A673 (cell line): Measurements from ENCODE around the gene GRB10. TPM values are rescaled to one million over a fixed set of nuclear protein-coding genes. Genes with fewer than 3 reads are reported as not detected.

Experiments
- BruUV-seq: library from RNA; stranded (reverse); fragments of 400-500 nt; replicated peaks from 2 replicates; lab custom pipeline; 2021; lab: Mats Ljungman, UMichigan
- CTCF ChIA-PET: fragments of 300-600 bp; sonication (Branson Sonifier 250); formaldehyde crosslinking; loops from one replicate; lab custom pipeline; 2022; ENCODE audit warnings: antibody characterized with exemption; lab: Charles Lee
- POLR2A ChIA-PET: fragments of 300-600 bp; sonication (Branson Sonifier 250); formaldehyde crosslinking; loops from one replicate; lab custom pipeline; 2022; ENCODE audit warnings: antibody characterized with exemption; ENCODE audit not compliant: low non-redundant PET; lab: Charles Lee
- DNase-seq: peaks from one replicate; pipeline ENCODE4 v3.0.0-alpha.2; 2015; ENCODE audit warnings: low spot score
- H3K27ac ChIP-seq: fragments of 200-600 bp; sonication (generic); 2 replicates; pipeline ENCODE4 v1.5.1; 2016; ENCODE audit warnings: mixed run types, low read depth, mild to moderate bottlenecking, mixed read lengths, antibody characterized with exemption, low read length; ENCODE audit not compliant: poor library complexity, severe bottlenecking
- H3K27me3 ChIP-seq: fragments of 200-600 bp; sonication (generic); replicated peaks from 2 replicates; pipeline ENCODE4 v1.6.1; 2017; ENCODE audit warnings: mixed run types, low read depth, mild to moderate bottlenecking, mixed read lengths, antibody characterized with exemption, low read length; ENCODE audit not compliant: insufficient read depth, poor library complexity
- H3K36me3 ChIP-seq: fragments of 200-600 bp; sonication (generic); 2 replicates; pipeline ENCODE4 v1.6.1; 2016; ENCODE audit warnings: mixed run types, mild to moderate bottlenecking, mixed read lengths, antibody characterized with exemption, low read length; ENCODE audit not compliant: insufficient read depth, poor library complexity, severe bottlenecking
- H3K4me1 ChIP-seq: fragments of 200-600 bp; sonication (generic); 2 replicates; pipeline ENCODE4 v1.6.1; 2017; ENCODE audit warnings: mixed run types, mild to moderate bottlenecking, mixed read lengths, antibody characterized with exemption, low read length; ENCODE audit not compliant: insufficient read depth, poor library complexity, severe bottlenecking
- H3K4me3 ChIP-seq: fragments of 200-600 bp; sonication (generic); 2 replicates; pipeline ENCODE4 v1.5.1; 2016; ENCODE audit warnings: low read depth, mixed run types, mild to moderate bottlenecking, mixed read lengths, low read length; ENCODE audit not compliant: poor library complexity, severe bottlenecking
- H3K9me3 ChIP-seq: fragments of 200-600 bp; sonication (generic); 2 replicates; pipeline ENCODE4 v1.6.1; 2016; ENCODE audit warnings: mixed run types, low read depth, mild to moderate bottlenecking, mixed read lengths, antibody characterized with exemption, low read length; ENCODE audit not compliant: poor library complexity, severe bottlenecking
- CTCF ChIP-seq: fragments of 300-800, 200-600 bp; sonication (generic); conservative IDR thresholded peaks from 2 replicates; pipeline ENCODE4 v1.5.1; 2017; ENCODE audit warnings: low read depth, mild to moderate bottlenecking, antibody characterized with exemption, low read length, moderate library complexity, mixed read lengths
- EZH2 ChIP-seq: fragments of 200-600 bp; sonication (generic); IDR thresholded peaks from 2 replicates; pipeline ENCODE4 v1.6.1; 2017; ENCODE audit warnings: borderline replicate concordance, low read depth, mild to moderate bottlenecking, mixed read lengths, antibody characterized with exemption, low read length; ENCODE audit not compliant: poor library complexity, severe bottlenecking
- intact Hi-C: fragments of 100-400 bp; cut with micrococcal nuclease; formaldehyde crosslinking; loops from one replicate; pipeline ENCODE4 v1.10.0; 2022; ENCODE audit not compliant: unreplicated experiment
- total RNA-seq: library from RNA; stranded (reverse); gene quantifications from 2 replicates; pipeline ENCODE4 v1.2.3, GENCODE V29; 2021

The GRB10 gene
- total RNA-seq, 1 experiment from 2014 or later = 0.41 TPM

GRCh38 chr7:50647286-50647980, 135.3 kb downstream of the GRB10 start:
- CTCF ChIA-PET = no interaction called here
- H3K27ac ChIP-seq = no peak overlapping the region
- H3K9me3 ChIP-seq = no peaks in the 10 kb centered on the region
- no TSS peak for BruUV-seq
- DNase-seq = no peak
- peaks cover 8% of the 10 kb centered on the region for H3K27me3 ChIP-seq
- POLR2A ChIA-PET = no interaction called here
- H3K36me3 ChIP-seq = no peaks in the 10 kb centered on the region
- TF ChIP-seq EZH2 (no peak), CTCF (no peak)
- intact Hi-C loops = no loop called here
- no peak overlapping the region for H3K4me3 ChIP-seq
- no peaks in the 10 kb centered on the region for H3K4me1 ChIP-seq

- no TSS peak for BruUV-seq
- Histone ChIP-seq H3K27me3 (peaks cover 6% of the 10 kb centered on the region), H3K4me3 (no peak overlapping the region), H3K4me1 (no peaks in the 10 kb centered on the region), H3K27ac (no peak overlapping the region), H3K9me3 (no peaks in the 10 kb centered on the region), H3K36me3 (no peaks in the 10 kb centered on the region)
- intact Hi-C loops = no loop called here
- ChIA-PET CTCF (no interaction called here), POLR2A (no interaction called here)
- no peak for DNase-seq
- TF ChIP-seq CTCF (no peak), EZH2 (no peak)
Measured at GRCh38 chr7:50646069-50646468, 136.6 kb downstream of the GRB10 start.

- Histone ChIP-seq H3K4me3 (no peak overlapping the region), H3K4me1 (no peaks in the 10 kb centered on the region), H3K36me3 (no peaks in the 10 kb centered on the region), H3K9me3 (no peaks in the 10 kb centered on the region), H3K27ac (no peak overlapping the region), H3K27me3 (peaks cover 6% of the 10 kb centered on the region)
- no peak for TF ChIP-seq EZH2
- TF ChIP-seq CTCF = no peak
- ChIA-PET CTCF (no interaction called here), POLR2A (no interaction called here)
- DNase-seq = no peak
- no TSS peak for BruUV-seq
- intact Hi-C loops = no loop called here
Measured at GRCh38 chr7:50645186-50645585, 137.5 kb downstream of the GRB10 start.
